ENCODE results near the gene BLTP1. TPM values are rescaled to one million over a fixed set of nuclear protein-coding genes. Genes with fewer than 3 reads are reported as not detected.

The BLTP1 gene
- total RNA-seq, 1 experiment from 2014 or later: 22.0 TPM

DNA sequence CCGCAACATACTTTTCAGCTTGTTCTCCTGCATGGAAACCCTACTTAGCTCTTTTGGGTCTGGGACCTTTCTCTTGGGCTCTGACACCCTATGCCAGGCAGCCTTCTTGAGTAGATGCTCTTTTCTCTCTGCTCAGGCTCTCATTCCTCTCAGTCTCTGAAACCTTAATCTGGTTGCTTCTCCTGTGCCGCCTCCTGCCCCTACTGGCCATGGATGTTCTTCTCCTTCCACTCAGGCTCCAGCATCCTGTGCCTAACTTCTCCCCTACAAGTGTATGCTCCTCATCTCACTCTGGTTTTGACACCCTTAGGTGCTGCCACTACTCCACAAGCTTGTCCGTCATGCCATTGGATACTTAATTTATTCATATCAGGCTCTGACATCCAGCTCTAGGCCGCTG is 15.2 kb downstream of the BLTP1 start:
- DNase-seq (ENCODE audit: low spot score): no peak

DNA sequence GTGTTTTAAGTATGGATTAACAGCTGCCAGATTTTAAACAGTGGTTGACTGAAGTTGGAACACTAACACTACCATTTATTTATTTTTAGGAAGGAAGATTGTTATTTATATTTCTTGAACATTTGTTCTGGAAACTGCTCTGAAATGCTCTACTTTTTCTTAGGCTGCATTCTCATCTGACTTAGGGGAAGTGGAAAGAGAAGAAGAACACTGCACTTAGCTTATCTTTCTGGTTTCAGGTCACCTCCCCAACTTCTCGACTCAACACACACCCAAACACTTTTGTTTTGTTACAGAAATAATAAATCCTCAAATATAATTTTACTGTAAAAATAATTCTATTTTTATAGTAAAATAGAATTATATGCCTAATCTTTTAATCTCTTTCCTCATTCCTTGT is 18.6 kb downstream of the BLTP1 start:
- no peak for DNase-seq (ENCODE audit: low spot score)

DNA sequence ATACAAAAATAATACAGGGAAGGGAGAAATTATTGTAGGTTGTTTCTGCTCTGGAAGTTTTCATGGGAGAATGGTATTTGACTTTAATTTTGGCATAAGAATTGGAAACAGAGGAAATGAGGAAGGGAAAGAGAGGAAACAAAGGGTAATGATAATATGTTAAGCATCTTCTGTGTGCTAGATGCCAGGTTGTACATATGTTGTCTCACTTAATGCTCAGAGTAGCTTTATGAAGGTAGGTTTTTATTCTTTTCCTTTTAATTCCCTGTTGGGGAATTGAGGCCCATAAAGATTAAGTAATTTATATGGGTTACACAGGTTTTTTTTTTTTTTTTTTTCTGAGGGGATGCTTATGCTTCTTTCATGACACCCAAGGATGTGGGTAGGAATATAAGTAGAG is 19.2 kb downstream of the BLTP1 start:
- no peak for DNase-seq (ENCODE audit: low spot score)

DNA sequence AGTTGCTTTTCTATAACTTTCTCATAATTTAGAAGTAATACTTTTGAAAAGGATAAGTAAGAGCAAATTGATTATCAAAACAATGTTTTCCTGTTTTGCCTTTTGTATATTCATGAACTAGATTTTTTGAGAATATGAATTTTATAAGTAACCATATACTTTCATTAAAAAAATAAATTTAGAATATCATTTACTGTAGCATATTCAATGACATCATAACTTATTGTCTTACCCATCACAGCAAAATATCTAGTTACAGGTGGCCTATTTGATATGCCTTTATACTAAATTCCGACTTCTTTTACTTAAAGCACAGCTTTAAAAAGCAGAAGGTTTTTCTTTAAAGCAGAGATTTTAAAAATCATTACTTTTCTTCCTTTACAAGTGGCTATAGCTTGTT is 20.1 kb downstream of the BLTP1 start:
- DNase-seq (ENCODE audit: low spot score): no peak

DNA sequence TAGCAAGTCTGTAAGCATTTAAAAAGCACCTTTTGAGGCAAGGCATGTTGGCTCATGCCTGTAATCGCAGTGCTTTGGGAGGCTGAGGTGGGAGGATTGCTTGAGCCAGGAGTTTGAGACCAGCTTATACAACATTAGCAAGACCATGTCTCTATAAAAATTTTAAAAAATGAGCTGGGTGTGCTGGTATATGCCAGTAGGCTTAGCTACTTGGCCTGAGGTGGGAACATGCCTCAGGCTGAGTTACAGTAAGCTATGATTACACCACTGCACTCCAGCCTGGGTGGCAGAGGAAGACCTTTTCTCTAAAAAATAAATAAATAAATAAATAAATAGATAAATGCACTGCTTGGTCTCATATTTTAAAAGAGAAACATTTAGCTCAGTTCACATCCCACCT is 26.8 kb downstream of the BLTP1 start:
- no peak for DNase-seq (ENCODE audit: low spot score)

DNA sequence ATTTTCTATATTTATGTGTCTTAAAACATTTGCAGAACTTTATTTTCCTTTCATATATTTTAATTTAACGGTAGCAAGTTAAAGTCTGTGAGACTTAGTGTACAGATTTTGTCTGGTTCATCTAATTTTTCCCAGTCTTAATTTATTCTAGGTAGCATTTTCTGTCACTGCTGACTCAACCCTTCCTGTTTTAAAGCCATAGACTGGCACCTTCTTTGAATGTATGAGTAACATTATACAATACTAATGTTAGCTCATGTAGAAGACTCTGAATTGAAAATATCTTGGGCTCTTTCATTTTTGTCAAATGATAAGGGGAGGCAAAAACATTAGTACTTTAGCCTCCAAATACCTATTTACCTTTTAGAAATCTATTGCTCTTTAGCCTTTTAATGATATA is 43.6 kb downstream of the BLTP1 start:
- no peak for DNase-seq (ENCODE audit: low spot score)

Other genes with a start within 250 kb of the BLTP1 start
- gene TRPC3, start 200.3 kb upstream of the BLTP1 start, total RNA-seq (2014; rRNA removed; shearing (Covaris generic)): 0.57 and 0.98 TPM in 2 replicates
- not detected in 2 replicates for gene ADAD1, start 226.7 kb downstream of the BLTP1 start, total RNA-seq (2014; rRNA removed; shearing (Covaris generic))